ENCODE data around the gene CBARP. TPM values are rescaled to one million over a fixed set of nuclear protein-coding genes. Genes with fewer than 3 reads are reported as not detected.

CBARP gene
- total RNA-seq, 2 donors from 2014 or later, result 21.5 to 28.5 TPM

GRCh38 chr19:1244693-1245451 lies 7.1 kb upstream of the CBARP start:
- Histone ChIP-seq H3K4me3 (ENCODE audit: low read length) (no peak overlapping the region), H3K9me3 (ENCODE audit: control insufficient read depth, low read length) (no peaks in the 10 kb centered on the region), H3K4me1 (ENCODE audit: control insufficient read depth, insufficient read depth, low read length) (peaks cover 5% of the 10 kb centered on the region), H3K27ac (ENCODE audit: low read depth, low read length) (no peak overlapping the region), H3K9ac (ENCODE audit: extremely low read depth, low read length, poor library complexity, severe bottlenecking) (no peak overlapping the region), H3K27me3 (ENCODE audit: control insufficient read depth, insufficient read depth, low read length, poor library complexity, severe bottlenecking) (no peaks in the 10 kb centered on the region), H3K36me3 (ENCODE audit: control insufficient read depth, insufficient read depth, low read length) (no peaks in the 10 kb centered on the region)
- peak overlapping the region; percentile 91 for H3K27ac Mint-ChIP-seq
- H3K9me3 Mint-ChIP-seq, result no peaks in the 10 kb centered on the region
- 76 to 79% methylated on average over 11 to 31 of the region's 31 CpGs for WGBS, 2 experiments (ENCODE audit: insufficient coverage in 1 of 2, insufficient read length in 1 of 2)
- H3K36me3 Mint-ChIP-seq (ENCODE audit: low read depth), result peaks cover 3% of the 10 kb centered on the region
- TF ChIP-seq CTCF (conservative IDR thresholded peaks at IDR 0.05), result no peak
- H3K4me3 Mint-ChIP-seq, result no peak overlapping the region
- H3K27me3 Mint-ChIP-seq (ENCODE audit: insufficient read depth), result no peaks in the 10 kb centered on the region
- no peak for DNase-seq
- H3K4me1 Mint-ChIP-seq, result peaks cover 5% of the 10 kb centered on the region

- peak; percentile 95 for DNase-seq
- H3K27me3 Mint-ChIP-seq (ENCODE audit: insufficient read depth), result no peaks in the 10 kb centered on the region
- Histone ChIP-seq H3K36me3 (ENCODE audit: control insufficient read depth, insufficient read depth, low read length) (no peaks in the 10 kb centered on the region), H3K4me1 (ENCODE audit: control insufficient read depth, insufficient read depth, low read length) (peaks cover 5% of the 10 kb centered on the region), H3K27ac (ENCODE audit: low read depth, low read length) (no peak overlapping the region), H3K9me3 (ENCODE audit: control insufficient read depth, low read length) (no peaks in the 10 kb centered on the region), H3K9ac (ENCODE audit: extremely low read depth, low read length, poor library complexity, severe bottlenecking) (no peak overlapping the region), H3K27me3 (ENCODE audit: control insufficient read depth, insufficient read depth, low read length, poor library complexity, severe bottlenecking) (no peaks in the 10 kb centered on the region), H3K4me3 (ENCODE audit: low read length) (no peak overlapping the region)
- TF ChIP-seq CTCF (conservative IDR thresholded peaks at IDR 0.05), result peak; percentile 96
- no peak overlapping the region for H3K4me3 Mint-ChIP-seq
- H3K4me1 Mint-ChIP-seq, result peaks cover 7% of the 10 kb centered on the region
- H3K36me3 Mint-ChIP-seq (ENCODE audit: low read depth), result peaks cover 2% of the 10 kb centered on the region
- H3K9me3 Mint-ChIP-seq, result no peaks in the 10 kb centered on the region
- H3K27ac Mint-ChIP-seq, result peak overlapping the region; percentile 91
- 74 to 83% methylated on average over 30 to 33 of the region's 33 CpGs for WGBS, 2 experiments (ENCODE audit: insufficient coverage in 1 of 2, insufficient read length in 1 of 2)
Observed at GRCh38 chr19:1243768-1244692, 6.2 kb upstream of the CBARP start.

- WGBS, 2 experiments (ENCODE audit: insufficient coverage in 1 of 2, insufficient read length in 1 of 2), result 1 to 5% methylated on average over 18 to 79 of the region's 79 CpGs
- H3K27me3 Mint-ChIP-seq (ENCODE audit: insufficient read depth), result no peaks in the 10 kb centered on the region
Observed at GRCh38 chr19:1241417-1242095, 3.8 kb upstream of the CBARP start, which contains the start of gene ATP5F1D. ATP5F1D (plus strand) TSS chr19:1241751; CDS start chr19:1241851, 100 bp downstream.

More at GRCh38 chr19:1241417-1242095, 3.8 kb upstream of the CBARP start, which contains the start of gene ATP5F1D:
- no peaks in the 10 kb centered on the region for H3K9me3 ChIP-seq (ENCODE audit: control insufficient read depth, low read length)
- no peak for TF ChIP-seq CTCF (conservative IDR thresholded peaks at IDR 0.05)
- H3K27ac ChIP-seq (ENCODE audit: low read depth, low read length), result no peak within 1 kb of the TSS
- Mint-ChIP-seq H3K27ac (peak within 1 kb of the TSS; percentile 96), H3K4me3 (peak within 1 kb of the TSS; percentile 76), H3K9me3 (no peaks in the 10 kb centered on the region), H3K4me1 (peaks cover 11% of the 10 kb centered on the region), H3K36me3 (ENCODE audit: low read depth) (peaks cover 2% of the 10 kb centered on the region)
- H3K36me3 ChIP-seq (ENCODE audit: control insufficient read depth, insufficient read depth, low read length), result no peaks in the 10 kb centered on the region
- no peaks in the 10 kb centered on the region for H3K27me3 ChIP-seq (ENCODE audit: control insufficient read depth, insufficient read depth, low read length, poor library complexity, severe bottlenecking)
- peak within 1 kb of the TSS; percentile 78 for H3K4me3 ChIP-seq (ENCODE audit: low read length)
- peaks cover 5% of the 10 kb centered on the region for H3K4me1 ChIP-seq (ENCODE audit: control insufficient read depth, insufficient read depth, low read length)
- H3K9ac ChIP-seq (ENCODE audit: extremely low read depth, low read length, poor library complexity, severe bottlenecking), result peak within 1 kb of the TSS; percentile 59
- DNase-seq, result peak; percentile 97

All from endodermal cell (in vitro differentiated cells).